Keratinocyte (primary cell): ENCODE measurements around the gene BBLN.

ENCODE experiments used
- CTCF ChIP-seq, 3 experiments: IDR thresholded peaks in 1 of 3; conservative IDR thresholded peaks in 1 of 3; optimal IDR thresholded peaks in 1 of 3; 2 replicates in 2 of 3; 3 replicates in 1 of 3; pipeline versions ENCODE3 to v1.5.1; 2011; ENCODE audit warnings: low read length in 3 of 3, mild to moderate bottlenecking in 3 of 3, moderate library complexity in 2 of 3, control low read depth in 1 of 3, inconsistent platforms in 1 of 3; ENCODE audit not compliant: insufficient read depth in 2 of 3; ENCODE audit errors: extremely low read depth in 1 of 3
- EZH2 ChIP-seq: IDR thresholded peaks from one replicate; pipeline ENCODE4 v1.6.1; 2012; ENCODE audit warnings: inconsistent platforms, mild to moderate bottlenecking, low read length, moderate library complexity

DNA sequence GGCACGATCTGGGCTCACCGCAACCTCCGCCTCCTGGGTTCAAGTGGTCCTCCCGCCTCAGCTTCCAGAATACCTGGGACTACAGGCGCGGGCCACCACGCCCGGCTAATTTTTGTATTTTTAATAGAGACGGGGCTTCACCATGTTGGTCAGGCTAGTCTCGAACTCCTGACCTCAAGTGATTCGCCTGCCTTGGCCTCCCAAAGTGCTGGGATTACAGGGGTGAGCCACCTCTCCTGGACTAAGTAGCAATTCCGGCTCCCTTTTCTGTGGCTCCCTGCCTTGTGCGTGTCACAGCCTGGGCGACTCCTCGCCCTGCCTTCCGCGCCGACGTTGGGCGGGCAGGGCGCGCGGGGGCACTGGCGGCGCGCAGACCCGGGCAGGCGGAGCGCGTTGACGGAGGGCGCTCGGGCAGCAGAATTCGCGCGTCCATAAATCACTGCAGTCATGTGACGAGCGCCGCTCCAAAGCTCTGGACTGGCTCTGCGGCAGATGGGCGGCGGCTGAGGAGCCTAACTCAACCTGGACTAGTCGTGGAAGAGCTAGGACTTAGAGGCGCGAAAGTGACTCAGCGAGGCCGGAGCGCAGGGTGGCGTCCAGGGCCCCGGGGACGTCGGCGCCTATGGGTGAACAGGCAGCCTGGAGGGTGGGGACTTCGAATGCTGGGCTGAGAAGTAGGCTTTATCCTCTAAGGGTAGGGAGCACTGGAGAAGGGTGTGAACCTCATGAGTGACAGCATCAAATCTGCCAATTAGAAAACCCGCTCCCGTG, 32.7 kb downstream of the BBLN start:
- TF ChIP-seq CTCF (optimal IDR thresholded peaks at IDR 0.05 in 1 of 3, IDR thresholded peaks at IDR 0.05 in 1 of 3, conservative IDR thresholded peaks at IDR 0.05 in 1 of 3; ENCODE audit: extremely low read depth in 1 of 3, insufficient read depth in 2 of 3, low read length in 3 of 3) (peak in 2 of 3 experiments; percentile 7 to 74), EZH2 (no peak)
